Fibroblast of skin of right quadriceps (primary cell): ENCODE results near the gene TRIM74.
"Not testable (repeated sequence)": the region's sequence is repeated elsewhere in the genome, so short reads cannot be mapped to it uniquely, and the experiment has no call there.

Source experiments
- DNase-seq: peaks from one replicate; pipeline ENCODE4 v3.0.0-alpha.2; 2013

TRIM74 gene

DNA sequence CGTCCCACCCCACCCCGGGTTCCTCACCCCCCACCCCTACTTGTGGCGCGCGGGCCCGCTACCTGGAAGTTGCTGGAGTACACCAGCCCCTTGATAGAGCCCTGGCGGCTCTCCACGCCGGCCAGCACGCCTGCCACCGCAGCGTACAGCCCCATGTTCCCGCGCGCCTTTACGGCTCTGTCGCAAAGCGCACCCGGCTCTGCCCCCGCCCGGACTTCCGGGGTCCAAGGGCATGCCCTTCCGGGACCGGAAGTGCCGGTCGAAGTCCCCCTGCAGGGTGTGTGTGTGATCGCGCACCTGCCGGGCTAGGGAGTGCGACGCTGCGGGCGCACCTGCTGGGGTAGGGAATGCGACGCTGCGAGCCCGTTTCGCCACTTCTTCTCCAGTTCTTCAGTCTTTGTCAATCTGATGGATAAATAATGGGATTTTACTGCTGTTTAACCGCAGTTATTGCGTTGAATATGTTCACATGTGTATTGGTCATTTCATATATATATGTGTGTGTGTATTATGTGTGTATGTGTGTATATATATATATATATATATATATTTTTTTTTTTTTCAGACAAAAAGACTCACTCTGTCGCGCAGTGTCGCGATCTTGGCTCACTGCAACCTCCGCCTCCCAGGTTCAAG lies 14.6 kb downstream of the TRIM74 start:
- DNase-seq = not testable (repeated sequence)

DNA sequence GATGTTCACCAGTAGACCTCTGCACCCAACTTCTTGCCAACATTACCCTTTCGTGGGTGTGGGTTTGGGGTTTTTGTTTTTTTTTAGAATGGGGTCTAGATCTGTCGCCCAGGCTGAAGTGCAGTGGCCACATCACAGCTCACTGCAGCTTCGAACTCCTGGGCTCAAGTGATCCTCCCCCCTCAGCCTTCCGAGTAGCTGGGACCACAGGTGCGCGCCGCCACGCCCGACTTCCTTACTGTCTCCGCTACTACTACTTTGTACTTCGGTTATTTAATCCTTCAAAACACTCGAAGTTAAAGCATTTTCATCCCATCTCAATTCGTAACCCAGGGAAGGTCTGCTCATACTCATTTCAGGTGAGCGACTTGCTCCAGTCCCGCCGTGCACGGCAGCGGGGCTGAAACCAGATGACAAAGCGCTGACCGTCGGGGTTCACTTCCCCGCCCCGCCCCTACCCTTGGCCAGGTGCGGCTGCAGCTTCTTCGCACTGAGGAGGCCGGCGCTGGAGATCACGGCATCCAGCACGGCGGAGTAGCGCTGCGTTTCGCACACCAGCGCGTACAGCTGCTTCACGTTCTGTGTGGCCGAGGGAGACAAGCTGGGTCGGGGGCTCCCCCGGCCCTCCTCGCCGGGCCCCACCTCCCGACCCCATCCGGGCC lies 15.2 kb downstream of the TRIM74 start:
- DNase-seq = not testable (repeated sequence)

DNA sequence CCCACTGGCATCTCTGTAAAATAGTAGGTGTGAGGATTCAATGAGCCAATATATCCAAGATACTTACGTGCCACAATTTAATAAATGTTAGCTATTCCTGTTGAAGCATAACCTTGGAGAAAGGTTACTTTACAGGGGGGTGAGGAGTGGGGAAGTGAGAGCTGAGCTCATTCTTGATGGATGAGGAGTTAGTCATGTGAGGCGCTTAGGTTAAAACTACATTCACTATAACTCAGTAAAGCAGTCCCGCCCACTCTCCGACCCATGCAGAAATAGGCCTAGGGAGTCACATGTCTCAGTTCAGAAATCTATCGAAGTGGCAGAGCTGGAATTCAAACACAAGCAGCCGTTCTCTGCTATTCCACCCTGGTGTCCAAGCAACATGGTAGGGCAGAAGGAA lies 18.8 kb downstream of the TRIM74 start:
- DNase-seq = not testable (repeated sequence)

DNA sequence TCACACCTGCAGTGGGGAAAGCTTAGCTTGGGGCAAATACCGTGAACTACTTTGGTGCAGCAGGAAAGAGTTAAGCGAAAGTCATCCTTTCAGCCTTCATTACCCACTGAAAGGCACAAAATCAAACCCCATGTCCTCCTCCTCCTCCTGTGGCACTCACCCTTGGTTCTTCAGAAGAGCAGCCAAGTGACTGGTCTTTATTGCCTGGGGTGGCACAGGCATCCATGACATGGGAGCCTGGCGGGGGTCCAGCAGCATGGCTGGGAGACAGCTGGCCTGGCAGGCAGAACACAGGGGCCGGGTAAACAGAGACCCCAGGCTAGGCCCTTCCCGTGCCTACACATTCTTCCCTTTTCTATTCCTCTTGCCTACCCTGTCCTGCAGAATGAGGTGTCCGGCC lies 19.6 kb downstream of the TRIM74 start:
- DNase-seq = not testable (repeated sequence)

DNA sequence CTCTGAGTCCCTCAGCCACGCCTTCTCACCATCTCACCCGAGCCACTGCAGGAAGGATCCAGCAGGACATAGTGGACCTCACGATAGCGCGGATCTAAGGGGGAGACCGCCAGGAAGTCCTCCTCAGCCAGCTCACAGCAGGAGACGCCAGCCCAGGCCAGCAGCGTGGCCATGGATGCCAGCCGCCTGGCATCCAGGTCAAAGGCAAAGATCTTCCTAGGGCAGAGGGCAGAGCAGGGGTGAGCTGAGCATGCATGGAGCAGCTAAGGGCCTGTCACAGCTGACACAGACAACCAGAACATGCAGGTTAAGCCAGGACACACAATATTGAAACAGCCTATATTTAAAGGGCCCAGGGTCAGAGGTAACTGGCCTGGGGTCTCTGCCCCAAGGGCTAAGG lies 20.0 kb downstream of the TRIM74 start:
- not testable (repeated sequence) for DNase-seq

DNA sequence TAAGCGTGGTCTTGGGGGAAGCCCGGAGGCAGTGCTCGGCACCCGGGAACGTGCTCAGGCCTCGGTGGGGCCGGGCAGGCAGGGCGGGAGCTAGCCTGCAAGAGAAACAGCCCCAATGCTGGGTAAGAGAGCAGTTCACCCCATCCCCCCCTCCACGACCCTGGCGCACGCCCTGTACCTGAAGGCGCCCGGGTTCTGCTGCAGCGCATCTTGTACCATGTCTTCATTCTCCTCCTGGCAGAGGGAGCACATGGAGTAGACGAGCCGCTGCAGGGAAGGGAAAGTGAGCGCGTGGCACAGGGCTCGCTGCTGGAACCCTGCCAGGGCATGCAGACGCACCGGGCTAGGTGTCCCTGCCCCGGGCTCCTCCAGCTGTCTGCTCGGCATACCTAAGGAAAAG lies 20.6 kb downstream of the TRIM74 start:
- not testable (repeated sequence) for DNase-seq

DNA sequence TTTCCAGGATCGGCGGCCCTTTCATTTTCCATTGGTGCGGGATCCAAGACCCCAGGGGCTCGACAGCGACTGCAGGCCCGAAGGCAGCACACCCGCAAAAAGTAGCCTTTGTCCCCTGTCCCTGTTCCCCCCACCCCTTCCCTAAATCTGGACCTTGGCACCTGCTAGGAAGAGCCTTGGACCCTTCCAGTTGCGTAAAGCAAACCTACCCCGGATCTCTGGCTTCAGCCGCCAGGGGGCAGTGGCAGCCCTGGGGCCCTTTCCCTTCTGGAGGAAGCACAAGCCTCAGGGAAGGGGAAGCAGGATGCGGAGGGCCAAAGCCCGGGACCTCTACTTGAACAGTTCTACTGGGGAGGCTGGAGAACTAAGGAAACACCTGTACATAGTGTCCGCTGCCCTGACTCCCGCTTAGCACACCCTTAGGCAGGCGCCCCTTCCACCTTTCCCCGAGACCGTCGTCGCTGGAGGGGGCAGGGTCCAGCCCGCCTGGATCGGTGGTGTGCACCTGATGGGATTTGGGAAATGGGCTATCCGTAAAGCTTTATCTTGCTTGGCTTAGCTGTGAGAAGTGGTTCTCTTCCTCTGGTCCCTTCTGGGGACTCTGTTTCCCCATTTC lies 23.0 kb downstream of the TRIM74 start:
- not testable (repeated sequence) for DNase-seq

DNA sequence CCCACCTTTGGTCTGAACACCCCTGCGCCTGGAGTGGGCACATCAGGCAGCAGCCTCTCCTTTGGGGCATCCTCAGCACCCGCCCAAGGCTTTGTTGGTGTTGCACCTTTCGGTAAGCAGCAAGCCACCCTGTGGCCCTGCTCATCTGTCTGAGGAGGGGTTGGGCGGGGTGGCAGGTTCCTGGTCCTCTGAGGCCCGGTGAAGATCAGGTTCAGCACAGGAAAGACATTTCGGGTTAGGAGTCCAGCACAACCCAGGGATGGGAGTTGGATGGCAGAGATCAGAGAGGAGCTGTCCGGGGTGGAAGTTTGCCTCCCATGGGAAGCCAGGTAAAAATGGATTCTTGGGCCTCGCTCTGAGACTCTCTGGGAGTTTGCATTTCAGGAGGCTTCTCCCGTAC lies 23.7 kb downstream of the TRIM74 start:
- DNase-seq = not testable (repeated sequence)

DNA sequence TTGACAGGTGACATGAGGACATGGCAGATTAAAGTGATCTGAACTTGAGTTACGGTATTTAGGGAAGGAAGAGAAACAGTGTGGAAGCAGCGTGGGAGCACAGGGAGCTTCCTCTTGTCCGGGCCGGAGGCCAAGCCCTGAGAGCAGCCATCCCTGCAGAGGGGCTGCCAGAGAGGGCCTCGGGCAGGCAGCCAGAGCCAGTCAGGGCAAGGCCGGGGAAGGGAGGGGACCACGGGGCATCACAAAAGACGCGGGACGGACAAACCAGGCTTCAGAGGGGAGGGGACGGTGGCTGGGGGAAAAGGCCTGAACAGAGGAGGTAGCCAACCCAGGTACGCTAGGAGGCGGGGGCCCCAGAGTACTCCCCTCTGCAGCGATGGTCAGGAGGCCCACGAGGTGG lies 24.3 kb downstream of the TRIM74 start:
- not testable (repeated sequence) for DNase-seq

DNA sequence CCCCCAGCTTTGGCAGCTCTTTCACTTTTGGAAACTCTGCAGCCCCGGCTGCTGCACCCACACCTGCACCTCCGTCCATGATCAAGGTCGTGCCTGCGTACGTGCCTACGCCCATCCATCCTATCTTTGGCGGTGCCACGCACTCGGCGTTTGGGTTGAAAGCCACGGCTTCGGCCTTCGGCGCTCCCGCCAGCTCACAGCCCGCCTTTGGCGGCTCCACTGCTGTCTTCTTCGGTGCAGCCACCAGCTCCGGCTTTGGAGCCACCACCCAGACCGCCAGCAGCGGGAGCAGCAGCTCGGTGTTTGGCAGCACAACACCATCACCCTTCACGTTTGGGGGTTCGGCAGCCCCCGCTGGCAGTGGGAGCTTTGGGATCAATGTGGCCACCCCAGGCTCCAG lies 26.3 kb downstream of the TRIM74 start:
- not testable (repeated sequence) for DNase-seq

DNA sequence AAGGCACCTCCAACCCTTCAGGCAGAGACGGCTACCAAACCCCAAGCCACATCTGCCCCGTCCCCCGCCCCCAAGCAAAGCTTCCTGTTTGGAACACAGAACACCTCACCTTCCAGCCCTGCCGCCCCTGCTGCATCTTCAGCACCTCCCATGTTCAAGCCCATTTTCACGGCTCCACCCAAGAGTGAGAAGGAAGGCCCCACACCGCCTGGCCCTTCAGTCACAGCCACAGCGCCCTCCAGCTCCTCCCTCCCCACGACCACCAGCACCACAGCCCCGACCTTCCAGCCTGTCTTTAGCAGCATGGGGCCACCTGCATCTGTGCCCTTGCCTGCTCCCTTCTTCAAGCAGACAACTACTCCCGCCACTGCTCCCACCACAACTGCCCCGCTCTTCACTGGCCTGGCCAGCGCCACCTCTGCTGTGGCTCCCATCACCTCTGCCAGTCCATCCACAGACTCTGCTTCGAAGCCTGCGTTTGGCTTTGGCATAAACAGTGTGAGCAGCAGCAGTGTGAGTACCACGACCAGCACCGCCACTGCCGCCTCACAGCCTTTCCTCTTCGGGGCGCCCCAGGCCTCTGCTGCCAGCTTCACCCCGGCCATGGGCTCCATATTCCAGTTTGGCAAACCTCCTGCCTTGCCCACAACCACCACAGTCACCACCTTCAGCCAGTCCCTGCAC lies 27.1 kb downstream of the TRIM74 start:
- not testable (repeated sequence) for DNase-seq

DNA sequence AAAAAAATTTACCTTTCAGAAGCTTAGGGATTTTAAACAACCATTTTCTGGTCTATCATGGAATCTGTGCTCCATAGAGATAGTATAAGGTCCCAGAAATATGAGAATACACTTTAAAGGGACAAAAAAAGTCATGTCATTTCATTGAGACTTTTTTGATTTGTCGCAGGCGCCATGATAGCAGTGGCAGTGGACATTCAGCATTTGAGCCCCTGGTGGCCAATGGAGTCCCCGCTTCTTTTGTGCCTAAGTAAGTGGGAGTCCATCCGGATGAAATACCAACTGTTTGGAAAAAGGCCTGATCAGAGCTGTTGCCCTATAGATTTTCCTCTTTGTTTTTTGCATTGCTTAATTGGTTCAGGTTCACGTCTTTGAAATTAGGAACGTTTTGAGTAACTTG lies 41.0 kb downstream of the TRIM74 start:
- not testable (repeated sequence) for DNase-seq

DNA sequence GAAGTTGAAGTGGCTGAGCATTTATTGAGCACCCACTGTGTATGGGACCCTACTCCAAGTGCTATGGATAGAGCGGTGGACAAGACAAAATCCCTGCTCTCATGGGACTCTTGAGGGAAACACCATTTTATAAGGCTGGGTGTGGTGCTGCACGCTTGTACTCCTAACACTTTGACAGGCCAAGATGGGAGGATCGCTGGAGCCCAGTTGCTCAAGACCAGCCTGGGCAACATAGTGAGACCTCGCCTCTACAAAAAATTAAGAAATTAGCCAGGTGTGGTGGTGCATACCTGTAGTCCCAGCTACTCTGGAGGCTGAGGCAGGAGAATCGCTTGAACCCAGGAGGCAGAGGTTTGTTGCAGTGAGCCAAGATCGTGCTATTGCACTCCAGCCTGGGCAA lies 41.5 kb downstream of the TRIM74 start:
- DNase-seq = not testable (repeated sequence)

DNA sequence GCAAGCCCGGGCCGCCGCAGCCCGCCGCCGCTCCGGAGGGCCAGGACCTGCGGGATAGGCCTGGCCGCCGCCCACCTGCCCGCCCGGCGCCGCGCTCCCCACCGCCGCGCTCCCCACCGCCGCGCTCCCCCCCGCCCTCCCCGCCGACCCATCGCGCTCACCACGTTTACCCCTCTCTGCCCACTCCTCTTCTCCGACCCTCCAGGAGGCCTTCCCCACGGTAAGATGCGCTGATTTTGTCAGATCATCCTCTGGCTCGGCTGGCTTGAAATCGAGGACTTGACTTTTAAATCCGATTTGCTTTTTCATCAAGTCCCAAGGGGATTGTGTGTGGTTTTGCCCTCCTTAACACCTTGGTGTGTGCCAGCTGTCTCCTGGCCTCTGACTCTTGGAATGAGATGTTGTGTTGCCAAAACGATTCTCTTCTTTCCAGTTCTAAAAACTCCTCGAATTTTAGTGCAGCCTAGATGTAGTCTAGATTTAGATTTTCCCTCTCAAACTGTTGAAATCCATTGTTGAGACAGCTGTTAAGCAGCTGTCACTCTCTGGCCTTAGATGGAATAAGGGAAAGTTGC lies 43.6 kb downstream of the TRIM74 start:
- peak; percentile 20 for DNase-seq

DNA sequence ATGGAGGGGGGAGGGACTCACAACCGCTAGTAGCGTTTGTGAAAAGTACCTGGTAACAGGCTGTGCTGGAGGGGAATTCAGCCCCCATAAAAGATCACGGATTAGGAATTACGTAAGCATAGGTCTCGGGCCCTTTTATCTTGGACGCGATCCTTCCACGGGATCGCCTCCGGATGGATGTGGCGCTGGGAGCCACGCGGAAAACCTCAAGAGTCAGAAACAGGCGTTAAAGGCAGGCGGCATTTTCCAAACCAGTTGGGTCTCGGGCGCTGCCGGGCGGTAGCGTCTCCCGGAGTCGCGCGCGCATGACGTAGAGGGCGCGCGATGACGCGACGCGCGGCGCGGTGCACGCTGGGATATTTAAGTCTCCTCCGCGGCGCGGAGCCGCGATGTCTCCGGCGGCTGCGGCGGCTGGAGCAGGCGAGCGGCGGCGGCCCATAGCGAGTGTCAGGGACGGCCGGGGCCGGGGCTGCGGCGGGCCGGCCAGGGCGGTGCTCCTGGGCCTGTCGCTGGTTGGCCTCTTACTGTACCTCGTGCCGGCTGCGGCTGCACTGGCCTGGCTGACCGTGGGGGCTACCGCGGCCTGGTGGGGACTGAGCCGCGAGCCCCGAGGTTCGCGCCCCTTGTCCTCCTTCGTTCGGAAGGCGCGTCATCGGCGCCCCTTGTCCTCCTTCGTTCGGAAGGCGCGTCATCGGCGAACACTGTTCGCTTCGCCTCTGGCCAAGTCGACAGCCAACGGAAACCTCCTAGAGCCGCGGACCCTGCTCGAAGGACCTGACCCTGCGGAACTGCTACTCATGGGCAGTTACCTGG lies 44.3 kb downstream of the TRIM74 start, which contains the start of gene POM121:
POM121 (plus strand) TSS at position 363 of the 813 bp plus-strand sequence; CDS start at position 390, 27 bp downstream.
- DNase-seq = peak; percentile 86

DNA sequence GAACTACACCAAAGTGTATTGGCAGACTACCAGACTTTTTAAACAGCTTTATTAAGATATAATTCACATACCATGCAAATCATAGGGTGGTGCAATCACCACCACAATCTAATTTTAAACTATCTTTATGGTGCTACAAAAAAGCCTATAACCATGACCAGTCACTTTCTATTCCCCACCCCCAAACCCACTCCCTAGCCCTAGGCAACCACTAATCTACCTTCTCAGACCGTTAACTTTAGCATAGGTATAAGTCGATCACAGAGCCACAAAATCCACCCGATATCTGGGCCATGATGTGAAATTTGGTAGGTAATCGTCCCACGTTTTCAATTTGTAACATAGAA lies 44.9 kb downstream of the TRIM74 start:
- DNase-seq = peak; percentile 18

DNA sequence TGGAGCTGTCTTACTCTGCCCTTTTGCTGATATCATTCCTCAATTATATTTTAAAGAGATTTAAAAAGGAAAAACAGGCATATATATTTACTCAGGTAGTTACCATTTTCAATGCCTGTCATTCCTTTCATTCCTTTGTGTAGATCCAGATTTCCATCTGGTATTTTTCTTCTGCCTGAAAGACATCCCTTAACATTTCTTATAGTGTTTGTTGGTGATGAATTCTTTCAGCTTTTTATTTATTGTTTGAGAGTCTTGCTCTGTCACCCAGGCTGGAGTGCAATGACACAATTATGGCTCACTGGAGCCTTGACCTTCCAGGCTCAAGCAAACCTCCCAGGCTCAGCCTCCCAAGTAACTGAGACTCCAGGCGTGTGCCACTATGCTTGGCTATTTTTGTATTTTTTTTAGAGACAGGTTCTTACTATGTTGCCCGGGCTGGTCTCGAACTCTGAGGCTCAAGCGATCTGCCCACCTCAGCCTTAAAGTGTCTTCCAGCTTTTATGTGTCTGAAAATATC lies 50.0 kb downstream of the TRIM74 start:
- DNase-seq = no peak

DNA sequence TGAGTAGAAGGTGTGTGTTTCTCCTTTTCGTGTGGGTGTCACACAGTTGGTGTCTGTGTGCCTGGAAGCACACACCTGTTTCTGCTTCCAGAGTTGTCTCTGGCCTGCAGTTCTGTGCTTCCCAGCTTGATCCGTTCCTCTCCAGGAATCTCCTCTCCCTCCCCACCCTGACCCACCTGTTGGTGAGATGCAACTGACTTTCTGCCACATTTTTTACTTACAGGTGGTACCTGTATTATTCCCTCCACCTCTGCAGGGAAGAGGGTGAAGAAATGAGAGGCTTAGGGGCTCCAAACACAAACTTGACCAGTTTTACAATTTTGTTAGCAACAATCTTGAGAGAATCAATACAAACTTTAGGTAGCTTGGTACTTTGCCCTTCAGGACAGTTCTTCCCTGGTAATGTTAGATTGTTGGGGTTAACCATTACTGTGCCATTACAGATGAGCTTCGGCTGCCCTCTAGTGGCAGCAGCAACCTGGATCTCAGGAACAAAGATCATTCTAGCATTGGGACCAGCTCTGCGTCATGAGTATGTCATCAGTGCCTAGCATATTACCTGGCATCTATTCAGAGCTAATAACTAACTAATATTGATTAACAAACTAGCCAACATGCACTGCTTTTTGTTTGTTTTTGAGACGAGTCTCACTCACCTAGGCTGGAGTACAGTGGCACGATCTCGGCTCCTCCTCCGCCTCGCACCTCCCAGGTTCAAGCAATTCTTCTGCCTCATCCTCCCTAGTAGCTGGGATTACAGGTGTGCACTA lies 54.3 kb downstream of the TRIM74 start:
- DNase-seq = peak; percentile 49

DNA sequence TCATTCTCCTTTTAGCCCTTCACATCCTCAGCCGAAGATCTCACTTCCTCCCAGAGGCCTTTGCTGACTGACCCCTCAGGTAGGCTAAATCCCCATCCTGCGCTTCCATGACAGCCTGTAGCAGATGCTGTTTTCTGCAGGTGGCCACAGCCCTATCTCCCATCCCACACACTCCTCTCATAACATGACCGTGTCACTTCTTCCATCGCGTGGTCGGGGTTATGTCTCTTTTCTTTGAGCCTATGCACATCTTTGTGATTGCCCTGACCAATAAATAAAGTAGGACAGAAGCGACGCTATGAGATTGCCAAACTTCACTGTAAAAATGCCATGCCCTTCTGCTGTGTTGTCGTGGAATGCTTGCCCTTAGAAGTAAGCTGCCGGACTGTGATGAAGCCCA lies 55.5 kb downstream of the TRIM74 start:
- not testable (repeated sequence) for DNase-seq

DNA sequence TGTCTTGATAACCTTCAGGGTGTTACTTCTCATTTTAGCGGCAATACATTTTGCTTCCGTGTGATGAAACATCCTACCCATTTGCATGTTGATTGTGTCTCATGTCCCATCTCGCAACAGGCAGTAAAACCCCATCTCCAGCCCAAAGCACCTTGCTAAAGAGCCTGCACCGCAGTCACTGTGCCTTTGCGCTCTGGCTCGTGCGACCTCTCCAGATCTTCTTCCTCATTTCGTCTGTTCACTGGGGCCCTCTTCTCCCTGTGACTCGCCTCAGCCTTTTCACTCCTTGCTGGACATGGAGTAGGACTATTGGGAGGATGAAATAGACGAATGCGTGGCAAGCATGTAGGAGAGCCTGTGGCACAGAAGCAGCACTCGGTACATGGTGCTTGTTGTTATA lies 57.9 kb downstream of the TRIM74 start:
- DNase-seq = not testable (repeated sequence)
